ENCODE data around the gene MRPS22.
"Not testable (repeated sequence)": the region's sequence is repeated elsewhere in the genome, so short reads cannot be mapped to it uniquely, and the experiment has no call there.

MRPS22 gene

GRCh38 chr3:139312959-139313358, 30.9 kb upstream of the MRPS22 start:
- DNase-seq, result no peak

- no peak for DNase-seq
Measured at GRCh38 chr3:139313921-139314320, 29.9 kb upstream of the MRPS22 start.

- DNase-seq, result no peak
Measured at GRCh38 chr3:139317215-139317614, 26.6 kb upstream of the MRPS22 start.

- no peak for DNase-seq
Measured at GRCh38 chr3:139317660-139318430, 26.0 kb upstream of the MRPS22 start.

GRCh38 chr3:139318431-139318816, 25.4 kb upstream of the MRPS22 start:
- peak; percentile 75 for DNase-seq

GRCh38 chr3:139318826-139319225, 25.0 kb upstream of the MRPS22 start:
- no peak for DNase-seq

- peak; percentile 65 for DNase-seq
Measured at GRCh38 chr3:139319428-139320402, 24.1 kb upstream of the MRPS22 start.

DNA sequence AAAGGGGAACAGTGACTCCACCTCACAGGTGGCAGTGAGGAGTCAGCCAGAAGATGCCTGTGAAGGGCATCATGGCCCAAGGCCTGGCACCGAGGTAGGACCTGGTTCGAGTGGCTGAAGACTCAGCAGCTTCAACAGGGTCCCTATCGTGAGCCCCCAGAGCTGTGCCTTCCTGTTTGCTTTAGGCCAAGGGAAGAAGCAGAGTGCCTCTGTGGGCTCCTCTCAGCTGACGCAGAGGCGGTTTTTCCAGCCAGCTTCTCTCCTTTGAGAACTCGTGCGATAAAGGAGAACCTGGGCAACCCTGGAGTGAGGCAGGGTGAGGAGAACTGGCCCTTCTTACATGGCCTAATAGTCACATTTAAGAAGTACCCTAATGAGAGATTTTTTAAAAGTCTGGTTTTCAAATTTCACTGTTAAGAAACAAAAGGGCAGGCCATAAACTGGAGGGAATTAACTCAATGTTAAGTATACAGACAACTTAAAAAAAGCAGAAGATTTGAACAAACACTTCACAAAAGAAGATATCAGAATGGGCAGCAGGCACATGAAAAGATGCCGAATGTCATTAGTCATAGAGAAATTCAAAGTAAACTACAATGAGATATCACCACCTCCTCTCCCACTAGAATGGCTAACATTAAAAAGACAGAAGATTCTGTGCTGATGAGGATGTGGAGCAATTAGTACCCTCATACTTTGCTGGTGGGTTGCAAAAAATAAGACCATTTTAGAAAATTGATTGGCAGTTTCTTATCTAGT, 23.1 kb upstream of the MRPS22 start:
- no peak for DNase-seq

DNA sequence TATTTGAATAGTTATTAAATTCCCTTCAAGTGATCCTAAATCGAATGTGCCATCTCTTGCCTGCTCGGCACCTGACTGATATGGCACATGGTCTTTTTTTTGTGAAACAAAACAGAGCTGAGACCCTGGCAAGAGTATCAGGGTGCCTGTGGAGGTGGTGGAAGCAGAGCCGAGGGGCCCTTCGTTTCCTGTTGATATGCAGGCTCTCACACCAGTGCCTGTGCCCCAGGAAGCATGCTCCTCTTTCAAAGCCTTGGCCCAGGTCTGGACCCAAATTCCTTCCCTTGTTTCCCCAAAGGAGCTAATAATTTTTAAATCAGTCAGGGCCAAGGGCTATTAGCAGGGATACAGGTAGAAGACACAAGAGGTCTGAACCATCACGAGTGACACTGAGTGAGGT, 21.5 kb upstream of the MRPS22 start:
- no peak for DNase-seq

DNA sequence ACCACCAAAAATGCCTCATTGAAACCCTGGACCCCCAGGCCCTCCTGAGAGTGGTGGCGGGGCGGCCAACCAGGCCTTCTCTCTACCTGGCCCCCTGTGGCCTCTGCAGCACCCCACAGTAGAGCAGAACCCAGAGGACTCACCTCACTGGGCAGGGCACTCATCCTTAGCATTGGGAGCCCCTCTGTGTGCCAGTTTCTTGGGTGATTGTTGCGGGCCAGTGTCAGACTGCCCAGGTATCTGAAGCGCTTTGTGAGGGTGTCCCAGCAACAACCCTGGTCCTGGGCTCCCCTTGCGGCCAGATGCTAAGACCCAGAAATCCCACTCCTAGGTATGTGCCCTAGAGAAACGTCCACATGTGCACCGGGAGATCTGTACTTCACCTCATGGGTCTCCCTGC, 20.7 kb upstream of the MRPS22 start:
- DNase-seq, result no peak

GRCh38 chr3:139324456-139324855, 19.4 kb upstream of the MRPS22 start:
- no peak for DNase-seq

DNA sequence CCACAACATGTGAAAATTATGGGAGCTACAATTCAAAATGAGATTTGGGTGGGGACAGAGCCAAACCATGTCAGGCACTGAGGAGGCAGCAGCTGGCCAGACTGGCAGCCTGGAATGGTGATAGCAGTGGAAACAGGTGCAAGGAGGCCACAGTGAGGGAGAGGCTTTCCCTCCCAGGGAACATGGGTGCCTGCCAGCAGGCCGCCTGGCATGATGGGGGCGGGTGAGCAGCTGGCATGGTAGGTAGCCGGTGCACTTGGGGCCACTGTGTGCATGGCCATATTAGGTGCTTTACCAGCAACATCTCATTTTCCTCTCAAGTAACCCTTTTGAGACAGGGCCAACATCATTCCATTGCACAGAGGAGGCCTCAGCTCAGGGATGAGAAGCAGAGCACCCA, 18.3 kb upstream of the MRPS22 start:
- DNase-seq, result no peak

- DNase-seq, result no peak
Measured at GRCh38 chr3:139326131-139326530, 17.7 kb upstream of the MRPS22 start.

GRCh38 chr3:139326707-139327106, 17.1 kb upstream of the MRPS22 start:
- no peak for DNase-seq

DNA sequence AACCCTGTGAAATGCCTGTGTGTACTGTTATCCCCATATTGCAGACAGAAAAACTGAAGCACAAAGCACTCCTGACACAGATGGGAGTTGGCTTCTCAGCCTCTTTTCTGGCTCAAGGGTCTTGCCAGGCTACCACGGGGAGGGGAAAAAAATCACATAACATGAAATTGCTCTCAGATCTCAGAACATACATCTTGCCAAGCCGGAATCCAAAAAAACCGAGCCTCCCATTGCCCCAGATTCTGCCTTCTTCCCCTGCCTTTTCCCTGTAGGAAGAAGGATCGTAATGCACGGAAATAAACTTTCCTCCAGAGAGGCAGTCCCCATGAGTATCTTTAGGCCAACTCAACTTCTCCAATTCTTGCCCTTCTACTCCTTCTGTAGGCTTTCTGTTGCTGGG, 16.6 kb upstream of the MRPS22 start:
- no peak for DNase-seq

GRCh38 chr3:139327861-139328260, 16.0 kb upstream of the MRPS22 start:
- DNase-seq, result no peak

DNA sequence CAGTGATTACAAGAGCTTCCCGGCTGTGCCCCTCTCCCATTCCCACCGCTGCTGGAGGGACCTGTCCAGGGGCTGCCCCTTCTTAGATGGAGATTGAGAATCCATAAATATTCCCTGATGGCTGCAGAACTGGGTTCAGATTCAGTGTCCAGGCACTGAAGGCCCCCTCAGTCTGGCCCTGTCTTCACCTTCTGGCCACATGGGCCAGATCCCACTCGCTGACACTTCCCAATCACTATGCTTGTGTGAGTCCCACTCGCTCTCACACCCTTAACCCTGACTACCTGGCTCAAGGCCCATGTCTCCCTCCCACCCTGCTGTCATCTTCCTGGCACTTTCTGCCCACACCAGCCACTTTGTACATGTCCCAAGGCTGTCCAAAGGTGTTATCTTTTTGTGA, 15.5 kb upstream of the MRPS22 start:
- no peak for DNase-seq

DNA sequence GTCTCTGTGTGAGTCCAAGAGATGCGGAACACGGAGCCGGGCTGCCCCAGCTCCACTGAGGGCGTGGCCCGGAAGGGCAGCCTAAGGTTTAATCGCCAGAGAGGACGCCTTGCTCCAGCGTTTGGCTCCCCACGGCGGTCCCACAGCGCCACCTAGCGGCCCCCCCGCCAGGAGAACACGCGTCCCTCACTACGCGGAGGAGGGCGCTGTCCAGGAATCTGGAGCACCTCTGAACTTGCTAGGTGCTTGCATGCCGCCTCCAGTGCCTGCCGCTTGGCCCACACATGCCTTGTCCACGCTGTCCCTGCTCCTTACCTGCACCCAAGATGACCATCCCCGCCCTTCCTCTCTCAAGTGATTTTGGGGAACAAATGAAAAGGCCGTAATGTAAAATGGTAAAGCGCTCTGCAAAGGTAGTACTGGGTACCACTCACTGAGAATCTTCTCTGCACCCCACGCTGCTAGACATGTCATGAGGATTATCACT, 14.4 kb upstream of the MRPS22 start:
- peak; percentile 80 for DNase-seq

GRCh38 chr3:139332092-139332491, 11.7 kb upstream of the MRPS22 start:
- DNase-seq, result no peak

DNA sequence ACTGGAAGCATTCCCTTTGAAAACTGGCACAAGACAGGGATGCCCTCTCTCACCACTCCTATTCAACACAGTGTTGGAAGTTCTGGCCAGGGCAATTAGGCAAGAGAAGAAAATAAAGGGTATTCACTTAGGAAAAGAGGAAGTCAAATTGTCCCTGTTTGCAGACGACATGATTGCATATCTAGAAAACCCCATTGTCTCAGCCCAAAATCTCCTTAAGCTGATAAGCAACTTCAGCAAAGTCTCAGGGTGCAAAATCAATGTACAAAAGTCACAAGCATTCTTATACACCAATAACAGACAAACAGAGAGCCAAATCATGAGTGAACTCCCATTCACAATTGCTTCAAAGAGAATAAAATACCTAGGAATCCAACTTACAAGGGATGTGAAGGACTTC, 9.1 kb upstream of the MRPS22 start:
- DNase-seq, result not testable (repeated sequence)

GRCh38 chr3:139338405-139338804, 5.4 kb upstream of the MRPS22 start:
- DNase-seq, result no peak

DNA sequence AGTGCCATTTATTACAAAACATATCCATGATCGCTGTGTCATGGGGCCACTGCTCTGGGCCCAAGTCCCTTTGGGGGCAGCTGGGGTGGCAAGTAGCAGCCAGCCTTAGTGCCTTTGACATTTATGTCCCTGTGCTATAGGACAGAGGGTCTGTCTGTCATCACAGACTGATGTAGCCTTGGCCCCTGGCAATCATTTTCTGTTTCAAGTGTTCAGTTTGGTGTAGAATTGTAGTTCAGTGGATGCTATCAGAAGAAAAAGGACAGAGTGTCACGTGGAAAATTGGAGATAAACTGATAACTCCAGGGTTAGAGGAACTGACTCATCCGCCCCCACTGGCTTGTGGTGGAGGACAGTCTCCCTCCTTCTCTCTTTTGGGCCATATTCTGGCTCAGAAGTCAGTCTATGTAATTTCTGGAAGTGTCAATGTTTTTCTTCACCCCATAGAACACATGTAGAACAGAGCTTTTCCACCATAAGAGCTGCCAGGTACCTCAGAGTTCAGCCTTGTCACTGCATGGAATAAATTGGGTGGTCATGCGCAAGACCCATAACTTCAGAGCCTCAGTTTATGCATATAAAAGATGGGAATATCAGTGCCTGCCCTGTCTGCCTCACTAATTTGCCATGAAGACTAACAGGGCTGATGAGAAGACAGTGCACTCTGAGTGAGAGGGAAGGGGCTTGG, 4.5 kb upstream of the MRPS22 start:
- no peak for DNase-seq

GRCh38 chr3:139340784-139341183, 3.0 kb upstream of the MRPS22 start:
- DNase-seq, result peak; percentile 12

Data from NCI-H69 (cell line).